Right lobe of liver (tissue), 6 donors: ENCODE results near the gene KRT33A. TPM values are rescaled to one million over a fixed set of nuclear protein-coding genes. Genes with fewer than 3 reads are reported as not detected.

Source experiments
- ATAC-seq, 4 donors: fragments of 200-7000 bp; cut with Tn5 transposase; one replicate each; pipeline ENCODE4 v1.9.1; 2020; ENCODE audit warnings: mild to moderate bottlenecking in 4 of 4, moderate library complexity in 4 of 4
- DNase-seq, 3 donors: peaks; one replicate each; pipeline ENCODE4 v3.0.0-alpha.2; 2020
- H3K27ac ChIP-seq, 3 donors: fragments of 200-600 bp; one replicate each; pipeline ENCODE4 v1.8.0; 2022
- H3K27me3 ChIP-seq, 2 donors: fragments of 200-600 bp; one replicate each; pipeline ENCODE4 v1.8.0; 2022
- H3K36me3 ChIP-seq, 4 donors: fragments of 200-600 bp; sonication (generic) in 1 of 4; one replicate each; pipeline versions ENCODE4 v1.5.1 to v1.8.0; 2017 to 2022; ENCODE audit warnings: control low read depth in 1 of 4
- H3K4me1 ChIP-seq, 4 donors: fragments of 200-600 bp; sonication (generic) in 1 of 4; one replicate each; pipeline versions ENCODE4 v1.5.1 to v1.8.0; 2017 to 2022; ENCODE audit warnings: control low read depth in 1 of 4
- H3K4me3 ChIP-seq, 3 donors: fragments of 200-600 bp; one replicate each; pipeline ENCODE4 v1.8.0; 2022
- H3K9me3 ChIP-seq, 4 donors: fragments of 200-600 bp; sonication (generic) in 1 of 4; one replicate each; pipeline versions ENCODE4 v1.5.1 to v1.8.0; 2017 to 2022; ENCODE audit warnings: control low read depth in 1 of 4
- POLR2A ChIP-seq: fragments of 450-650 bp; IDR thresholded peaks from one replicate; pipeline ENCODE4 v1.6.1; 2017; ENCODE audit warnings: antibody characterized with exemption, mild to moderate bottlenecking
- WGBS: methylation state at CpG from one replicate; pipeline ENCODE4 v1.1.6; 2018; ENCODE audit warnings: low coverage, low lambda C conversion rate; ENCODE audit not compliant: insufficient coverage; ENCODE audit errors: missing lambda C conversion rate; 5-methylcytosine and 5-hydroxymethylcytosine counted together
- intact Hi-C, 2 donors: fragments of 100-400 bp; cut with DNase I; formaldehyde crosslinking; loops; one replicate each; pipeline versions ENCODE4 v1.11.2 to v1.14.1; 2022
- total RNA-seq, 6 experiments: library from RNA; depleted of rRNA in 2 of 6; stranded (reverse); fragments of >200 nt in 2 of 6; fragmentation: NEBNext Ultra II Directional in 3 of 6; extraction: Animal tissue kit (Norgen Biotek cat#: 25700) in 3 of 6; gene quantifications; one replicate each; pipeline versions ENCODE4 v1.1.0 to v1.2.4, GENCODE V29; 2016 to 2023
- TF ChIP-seq, protein P1 (sequence below), 4 donors: fragments of 200-600 bp in 3 of 4; fragments of 450-650 bp in 1 of 4; IDR thresholded peaks; one replicate each; pipeline versions ENCODE4 v1.5.1 to v1.8.0; 2016 to 2022; ENCODE audit warnings: antibody characterized with exemption in 4 of 4, mild to moderate bottlenecking in 2 of 4
- donor health status: DM: no; HTN: yes; CAD: no.
- donor health status: DM: no; HTN: no; CAD: no.
- donor health status: DM: no; HTN: no; CAD: no.
- donor health status: DM: no; HTN: yes; CAD: no.
- donor health status: DM: no; HTN: yes; CAD: no.

KRT33A gene
- total RNA-seq, 6 experiments from 2014 or later, result not detected

DNA sequence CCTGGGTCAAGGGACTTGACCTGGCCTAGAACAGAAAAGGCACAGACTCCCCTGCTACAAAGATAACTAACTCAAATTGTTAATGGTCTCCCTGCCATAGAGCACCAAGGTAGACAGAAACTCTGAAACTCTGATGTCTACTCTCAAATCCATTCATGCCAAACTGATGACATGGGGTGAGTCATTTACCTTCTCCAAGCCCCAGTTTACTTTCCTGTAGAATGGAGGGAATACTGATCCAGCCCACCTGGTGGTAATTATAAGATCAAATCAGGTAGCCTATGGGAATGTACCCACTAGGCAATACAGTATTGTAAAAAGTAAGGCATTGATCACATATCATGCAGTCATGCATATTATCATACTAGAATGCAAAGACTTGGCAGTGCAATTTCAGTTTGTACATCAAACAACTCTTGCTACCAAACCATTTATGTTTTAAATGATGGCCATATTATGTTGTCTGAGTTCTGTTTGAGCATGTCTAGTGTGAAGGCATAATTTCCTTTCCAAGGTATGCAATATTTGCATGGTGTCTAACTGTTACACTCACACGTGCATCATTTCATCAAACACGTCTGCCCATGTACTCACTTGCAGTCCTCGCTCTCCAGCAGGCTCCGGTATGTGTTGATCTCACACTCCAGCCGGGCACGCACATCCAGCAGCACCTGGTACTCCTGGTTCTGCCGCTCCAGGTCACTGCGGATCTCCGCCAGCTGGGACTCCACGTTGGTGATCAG lies 43.8 kb upstream of the KRT33A start:
- no peak for DNase-seq
- TF ChIP-seq, protein P1, sequence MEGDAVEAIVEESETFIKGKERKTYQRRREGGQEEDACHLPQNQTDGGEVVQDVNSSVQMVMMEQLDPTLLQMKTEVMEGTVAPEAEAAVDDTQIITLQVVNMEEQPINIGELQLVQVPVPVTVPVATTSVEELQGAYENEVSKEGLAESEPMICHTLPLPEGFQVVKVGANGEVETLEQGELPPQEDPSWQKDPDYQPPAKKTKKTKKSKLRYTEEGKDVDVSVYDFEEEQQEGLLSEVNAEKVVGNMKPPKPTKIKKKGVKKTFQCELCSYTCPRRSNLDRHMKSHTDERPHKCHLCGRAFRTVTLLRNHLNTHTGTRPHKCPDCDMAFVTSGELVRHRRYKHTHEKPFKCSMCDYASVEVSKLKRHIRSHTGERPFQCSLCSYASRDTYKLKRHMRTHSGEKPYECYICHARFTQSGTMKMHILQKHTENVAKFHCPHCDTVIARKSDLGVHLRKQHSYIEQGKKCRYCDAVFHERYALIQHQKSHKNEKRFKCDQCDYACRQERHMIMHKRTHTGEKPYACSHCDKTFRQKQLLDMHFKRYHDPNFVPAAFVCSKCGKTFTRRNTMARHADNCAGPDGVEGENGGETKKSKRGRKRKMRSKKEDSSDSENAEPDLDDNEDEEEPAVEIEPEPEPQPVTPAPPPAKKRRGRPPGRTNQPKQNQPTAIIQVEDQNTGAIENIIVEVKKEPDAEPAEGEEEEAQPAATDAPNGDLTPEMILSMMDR (IDR thresholded peaks at IDR 0.05), result no peak
- TF ChIP-seq POLR2A, result no peak
- H3K4me1 ChIP-seq, result no peaks in the 10 kb centered on the region
- H3K27me3 ChIP-seq, result no peaks in the 10 kb centered on the region
- H3K4me3 ChIP-seq, result no peak overlapping the region
- H3K9me3 ChIP-seq, result no peaks in the 10 kb centered on the region
- no peak for ATAC-seq
- WGBS, result 79% methylated on average over 7 of the region's 10 CpGs
- no peaks in the 10 kb centered on the region for H3K36me3 ChIP-seq
- no peak overlapping the region for H3K27ac ChIP-seq
- intact Hi-C loops, result no loop called here

DNA sequence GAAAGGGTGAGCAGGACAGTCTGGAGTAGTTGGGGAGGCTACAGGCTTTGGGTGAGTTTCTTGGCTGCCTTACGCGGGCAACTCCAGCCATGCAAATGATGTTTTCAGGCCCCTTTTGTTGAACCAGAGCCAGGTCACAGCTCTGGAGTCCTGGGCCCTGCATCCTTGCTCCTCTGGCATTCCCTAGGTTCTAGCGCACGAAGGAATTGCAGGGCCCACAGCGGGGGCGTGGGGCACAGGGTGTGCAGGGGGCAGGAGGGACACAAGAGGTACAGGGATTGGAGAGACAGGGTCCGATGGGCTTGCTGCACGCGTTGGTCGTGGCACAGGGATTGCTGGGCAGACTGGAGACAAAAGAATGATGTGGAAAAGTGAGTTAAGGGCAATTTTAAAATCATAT lies 43.2 kb upstream of the KRT33A start:
- H3K27me3 ChIP-seq, result no peaks in the 10 kb centered on the region
- no peaks in the 10 kb centered on the region for H3K9me3 ChIP-seq
- H3K4me1 ChIP-seq, result no peaks in the 10 kb centered on the region
- TF ChIP-seq, protein P1 (IDR thresholded peaks at IDR 0.05), result no peak
- no peak for TF ChIP-seq POLR2A
- ATAC-seq, result no peak
- no peak for DNase-seq
- H3K27ac ChIP-seq, result no peak overlapping the region
- intact Hi-C loops, result no loop called here
- WGBS, result 100% methylated on average over 2 of the region's 10 CpGs
- H3K4me3 ChIP-seq, result no peak overlapping the region
- H3K36me3 ChIP-seq, result no peaks in the 10 kb centered on the region

DNA sequence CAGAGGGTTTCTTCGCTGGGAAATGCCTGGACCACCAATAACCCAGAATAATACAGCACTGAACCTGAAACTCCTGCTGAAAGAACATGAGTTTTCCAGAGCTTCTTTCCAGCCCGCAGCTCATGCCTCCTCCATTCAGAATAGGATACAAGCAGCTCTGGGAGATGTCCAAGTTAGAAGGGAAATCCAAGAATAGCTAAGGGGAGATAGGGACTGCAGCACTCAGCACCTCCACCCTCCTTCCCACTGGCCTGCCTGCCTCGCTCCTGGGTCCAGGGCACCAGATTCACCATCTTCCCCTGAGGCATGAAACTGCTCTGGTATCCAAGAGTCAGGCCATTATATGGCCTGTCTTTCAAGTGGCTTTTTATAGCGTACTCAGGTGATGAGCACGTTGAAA lies 42.7 kb upstream of the KRT33A start:
- TF ChIP-seq POLR2A, result no peak
- TF ChIP-seq, protein P1 (IDR thresholded peaks at IDR 0.05), result no peak
- intact Hi-C loops, result no loop called here
- H3K9me3 ChIP-seq, result no peaks in the 10 kb centered on the region
- no peaks in the 10 kb centered on the region for H3K4me1 ChIP-seq
- no peak overlapping the region for H3K27ac ChIP-seq
- 40% methylated on average over 4 of the region's 5 CpGs for WGBS
- H3K4me3 ChIP-seq, result no peak overlapping the region
- DNase-seq (no peak), ATAC-seq (peak; percentile 33 to 62 (median 44))
- H3K36me3 ChIP-seq, result no peaks in the 10 kb centered on the region
- no peaks in the 10 kb centered on the region for H3K27me3 ChIP-seq

DNA sequence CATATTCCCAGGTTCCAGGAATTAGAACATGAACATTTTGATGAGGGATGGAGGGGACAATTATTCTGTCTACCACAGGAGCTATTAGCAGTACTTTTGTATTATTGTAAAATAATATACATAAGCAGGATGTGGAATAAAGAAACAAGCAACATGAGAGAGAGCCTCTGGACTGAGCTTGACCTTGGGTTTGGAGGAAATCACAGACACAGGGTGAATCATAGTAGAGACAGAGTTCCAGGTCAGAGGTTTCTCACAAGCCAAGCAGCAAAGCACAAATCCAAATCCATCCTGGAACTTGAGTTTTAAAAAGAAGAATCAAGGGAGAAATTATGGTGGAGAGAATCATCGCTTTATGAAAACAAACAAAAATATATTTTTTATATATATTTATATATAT lies 41.6 kb upstream of the KRT33A start:
- Histone ChIP-seq H3K36me3 (no peaks in the 10 kb centered on the region), H3K27me3 (no peaks in the 10 kb centered on the region), H3K9me3 (no peaks in the 10 kb centered on the region), H3K4me1 (no peaks in the 10 kb centered on the region), H3K27ac (no peak overlapping the region), H3K4me3 (no peak overlapping the region)
- DNase-seq (no peak), ATAC-seq (peak in 2 of 4 donors; percentile 58 to 61)
- no peak for TF ChIP-seq POLR2A
- TF ChIP-seq, protein P1 (IDR thresholded peaks at IDR 0.05), result no peak
- intact Hi-C loops, result no loop called here
- 82% methylated on average over 1 of the region's 1 CpG for WGBS
